H1 (cell line): Measurements from ENCODE around the gene ZMAT5. TPM values are rescaled to one million over a fixed set of nuclear protein-coding genes. Genes with fewer than 3 reads are reported as not detected.

Experiments used
- GTF2F1 ChIP-seq: IDR thresholded peaks from 2 replicates; pipeline ENCODE4 v1.6.1; 2012; ENCODE audit warnings: low read depth, low read length, improper control_type of control experiment, borderline replicate concordance
- JUND ChIP-seq: IDR thresholded peaks from 2 replicates; pipeline ENCODE4 v1.6.1; 2011; ENCODE audit warnings: mild to moderate bottlenecking, improper control_type of control experiment, low read length
- POU5F1 ChIP-seq: IDR thresholded peaks from 2 replicates; pipeline ENCODE4 v1.6.1; 2011; ENCODE audit warnings: low read depth, mild to moderate bottlenecking, low read length, moderate library complexity
- RFX5 ChIP-seq: IDR thresholded peaks from 2 replicates; pipeline ENCODE4 v1.6.1; 2011; ENCODE audit warnings: low read depth, low read length, improper control_type of control experiment, borderline replicate concordance
- SRF ChIP-seq: IDR thresholded peaks from 2 replicates; pipeline ENCODE4 v1.6.1; 2011; ENCODE audit warnings: mild to moderate bottlenecking, low read depth, low read length, moderate library complexity
- polyA plus RNA-seq, 7 experiments: library from polyadenylated mRNA; depleted of rRNA in 3 of 7; stranded (reverse) in 5 of 7; unstranded in 2 of 7; fragments of >200 nt in 5 of 7; fragments of 200-250 nt in 2 of 7; gene quantifications; 1 replicate in 5 of 7; 2 replicates in 1 of 7; 4 replicates in 1 of 7; pipeline versions ENCODE4 v1.2.1 to v1.2.3, GENCODE V29; 2011 to 2013; ENCODE audit warnings: missing spikeins in 2 of 7, mixed read lengths in 2 of 7
- total RNA-seq: library from RNA; stranded (reverse); fragmentation: NEBNext Ultra II Directional; extraction: Animal tissue kit (Norgen Biotek cat#: 25700); gene quantifications from 2 replicates; pipeline ENCODE4 v1.2.1, GENCODE V29; 2021

Gene ZMAT5
- total and polyA plus RNA-seq, 2 of the 8 experiments (the other 6 are each of a cell fraction or from before 2014, with no cell fraction given): 14.0 to 38.3 TPM

DNA sequence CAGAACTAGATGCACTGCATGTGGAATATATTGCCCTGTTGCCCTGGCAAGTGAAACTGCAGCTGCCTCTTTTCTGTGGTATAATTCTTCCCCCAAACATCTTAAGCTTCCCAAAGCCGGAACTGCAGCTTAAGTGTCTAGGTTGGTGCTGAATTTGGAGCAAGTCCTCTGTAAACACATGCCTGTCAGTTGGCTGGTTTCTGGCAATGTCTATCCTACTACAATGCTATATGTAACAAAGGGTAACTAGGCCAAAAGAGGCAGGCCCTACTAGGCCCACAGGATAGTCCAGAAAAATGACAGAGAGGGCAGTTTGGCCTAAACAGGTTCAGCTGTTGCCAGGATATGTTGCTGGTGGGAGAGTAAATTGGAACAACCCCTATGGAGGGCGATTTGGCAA, 43.4 kb upstream of the ZMAT5 start (continued):
- TF ChIP-seq SRF (no peak), POU5F1 (no peak), GTF2F1 (no peak), JUND (no peak), RFX5 (no peak)
